ENCODE data around the gene ATP2A1.

Gene ATP2A1

GRCh38 chr16:28878083-28878926 lies at the start of gene ATP2A1:
TSS of gene ATP2A1 (plus strand) at chr16:28878488. CDS start at chr16:28878672, 184 bp downstream.
- Histone ChIP-seq H3K27ac (ENCODE audit: low read depth, low read length) (peak within 1 kb of the TSS; percentile 48; the same call in 1 of the 2 replicates), H3K4me1 (ENCODE audit: control insufficient read depth, insufficient read depth, low read length) (peaks cover 39% of the 10 kb centered on the region), H3K9me3 (ENCODE audit: control insufficient read depth, insufficient read depth, low read depth, low read length) (no peaks in the 10 kb centered on the region), H3K9ac (ENCODE audit: low read length) (peak within 1 kb of the TSS; percentile 85), H3K4me3 (ENCODE audit: low read depth, low read length) (peak within 1 kb of the TSS; percentile 86), H3K27me3 (ENCODE audit: control insufficient read depth, insufficient read depth, low read length) (peaks cover 10% of the 10 kb centered on the region), H3K36me3 (ENCODE audit: control insufficient read depth, insufficient read depth, low read length) (peaks cover 10% of the 10 kb centered on the region)

GRCh38 chr16:28829747-28830146 lies 48.5 kb upstream of the ATP2A1 start:
- no peak overlapping the region for H3K27ac ChIP-seq (ENCODE audit: low read depth, low read length)
- no peaks in the 10 kb centered on the region for H3K27me3 ChIP-seq (ENCODE audit: control insufficient read depth, insufficient read depth, low read length)
- peaks cover 100% of the 10 kb centered on the region for H3K36me3 ChIP-seq (ENCODE audit: control insufficient read depth, insufficient read depth, low read length)
- no peak overlapping the region for H3K4me3 ChIP-seq (ENCODE audit: low read depth, low read length)
- H3K4me1 ChIP-seq (ENCODE audit: control insufficient read depth, insufficient read depth, low read length), result no peaks in the 10 kb centered on the region
- H3K9me3 ChIP-seq (ENCODE audit: control insufficient read depth, insufficient read depth, low read depth, low read length), result no peaks in the 10 kb centered on the region
- H3K9ac ChIP-seq (ENCODE audit: low read length), result no peak overlapping the region

DNA sequence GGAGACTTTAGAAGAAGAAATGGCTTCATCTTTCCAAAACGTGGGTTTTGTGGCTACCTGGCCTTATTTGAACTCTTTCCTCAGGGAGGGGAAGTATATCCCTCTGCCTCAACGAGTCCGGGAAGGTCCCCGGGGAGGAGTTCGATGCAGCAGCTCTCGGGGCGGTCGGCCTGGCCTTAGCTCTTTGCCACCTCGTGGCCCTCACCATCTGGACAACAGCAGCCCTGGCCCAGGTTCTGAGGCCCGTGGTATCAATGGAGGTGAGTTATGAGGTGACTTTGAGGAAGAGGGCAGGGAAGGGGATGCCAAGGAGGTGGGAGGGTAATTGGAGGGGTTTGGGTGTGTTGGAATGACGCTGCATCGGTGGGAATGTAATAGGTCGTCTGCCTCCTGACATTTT lies 47.8 kb upstream of the ATP2A1 start:
- Histone ChIP-seq H3K27me3 (ENCODE audit: control insufficient read depth, insufficient read depth, low read length) (no peaks in the 10 kb centered on the region), H3K9ac (ENCODE audit: low read length) (no peak overlapping the region)

DNA sequence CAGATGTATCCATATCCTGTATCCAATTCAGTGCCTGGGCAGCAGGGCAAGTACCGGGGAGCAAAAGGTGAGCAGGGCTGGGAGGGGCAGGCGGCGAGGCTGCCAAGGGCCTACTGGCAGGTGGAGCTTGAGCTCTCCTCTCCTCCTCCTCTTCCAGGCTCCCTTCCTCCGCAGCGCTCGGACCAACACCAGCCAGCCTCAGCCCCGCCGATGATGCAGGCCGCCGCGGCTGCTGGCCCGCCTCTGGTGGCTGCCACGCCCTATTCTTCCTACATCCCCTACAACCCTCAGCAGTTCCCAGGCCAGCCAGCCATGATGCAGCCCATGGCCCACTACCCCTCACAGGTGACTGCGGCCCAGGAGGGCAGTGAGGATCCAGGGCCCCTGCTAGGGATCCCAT lies 43.9 kb upstream of the ATP2A1 start:
- H3K36me3 ChIP-seq (ENCODE audit: control insufficient read depth, insufficient read depth, low read length), result peaks cover 95% of the 10 kb centered on the region
- no peaks in the 10 kb centered on the region for H3K9me3 ChIP-seq (ENCODE audit: control insufficient read depth, insufficient read depth, low read depth, low read length)
- H3K27ac ChIP-seq (ENCODE audit: low read depth, low read length), result no peak overlapping the region

More for the DNA sequence above, 47.8 kb upstream of the ATP2A1 start:
- Histone ChIP-seq H3K27ac (ENCODE audit: low read depth, low read length) (no peak overlapping the region), H3K36me3 (ENCODE audit: control insufficient read depth, insufficient read depth, low read length) (peaks cover 100% of the 10 kb centered on the region), H3K9me3 (ENCODE audit: control insufficient read depth, insufficient read depth, low read depth, low read length) (no peaks in the 10 kb centered on the region), H3K4me1 (ENCODE audit: control insufficient read depth, insufficient read depth, low read length) (no peaks in the 10 kb centered on the region), H3K4me3 (ENCODE audit: low read depth, low read length) (no peak overlapping the region)

GRCh38 chr16:28834873-28835863 lies 43.1 kb upstream of the ATP2A1 start:
- H3K36me3 ChIP-seq (ENCODE audit: control insufficient read depth, insufficient read depth, low read length), result peaks cover 87% of the 10 kb centered on the region

More for the DNA sequence above, 43.9 kb upstream of the ATP2A1 start:
- no peaks in the 10 kb centered on the region for H3K4me1 ChIP-seq (ENCODE audit: control insufficient read depth, insufficient read depth, low read length)
- no peaks in the 10 kb centered on the region for H3K27me3 ChIP-seq (ENCODE audit: control insufficient read depth, insufficient read depth, low read length)
- H3K4me3 ChIP-seq (ENCODE audit: low read depth, low read length), result no peak overlapping the region
- H3K9ac ChIP-seq (ENCODE audit: low read length), result no peak overlapping the region

DNA sequence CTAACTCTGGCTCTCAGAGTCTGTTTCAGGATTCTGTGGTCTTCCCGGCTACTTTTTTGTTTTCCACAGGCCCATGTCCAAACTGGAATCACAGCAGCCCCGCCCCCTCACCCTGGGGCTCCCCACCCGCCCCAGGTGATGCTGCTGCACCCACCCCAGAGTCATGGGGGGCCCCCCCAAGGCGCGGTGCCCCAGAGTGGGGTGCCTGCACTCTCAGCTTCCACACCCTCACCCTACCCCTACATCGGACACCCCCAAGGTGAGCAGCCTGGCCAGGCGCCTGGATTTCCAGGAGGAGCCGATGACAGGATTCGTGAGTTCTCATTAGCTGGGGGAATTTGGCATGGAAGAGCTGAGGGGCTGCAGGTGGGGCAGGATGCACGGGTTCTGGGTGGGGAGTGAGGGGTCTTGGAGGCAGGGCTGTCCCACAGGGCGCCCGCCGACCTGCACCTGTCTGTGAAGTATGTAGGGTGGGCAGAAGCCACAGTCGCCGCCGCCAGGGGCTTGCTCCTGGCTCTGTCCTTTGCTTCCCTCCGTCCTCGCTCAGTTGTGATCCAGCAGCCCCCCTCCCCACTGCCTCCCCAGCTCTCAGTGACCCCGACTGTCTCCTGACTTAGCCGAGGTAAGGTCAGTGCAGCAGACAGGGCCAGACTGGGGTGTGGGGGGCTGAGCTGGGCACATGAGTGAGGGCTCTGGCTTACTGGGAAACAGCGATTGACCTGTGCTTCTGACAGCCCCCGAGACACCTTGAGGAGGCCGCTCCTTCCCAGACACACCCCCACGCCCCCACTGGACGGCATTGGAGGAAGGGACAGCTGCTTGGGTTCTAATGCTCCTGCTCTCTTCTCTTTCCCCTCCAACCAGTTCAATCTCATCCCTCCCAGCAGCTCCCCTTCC lies 42.2 kb upstream of the ATP2A1 start:
- Histone ChIP-seq H3K27ac (ENCODE audit: low read depth, low read length) (no peak overlapping the region), H3K9ac (ENCODE audit: low read length) (no peak overlapping the region), H3K9me3 (ENCODE audit: control insufficient read depth, insufficient read depth, low read depth, low read length) (no peaks in the 10 kb centered on the region), H3K36me3 (ENCODE audit: control insufficient read depth, insufficient read depth, low read length) (peaks cover 77% of the 10 kb centered on the region), H3K4me1 (ENCODE audit: control insufficient read depth, insufficient read depth, low read length) (no peaks in the 10 kb centered on the region), H3K27me3 (ENCODE audit: control insufficient read depth, insufficient read depth, low read length) (no peaks in the 10 kb centered on the region), H3K4me3 (ENCODE audit: low read depth, low read length) (no peak overlapping the region)

More at GRCh38 chr16:28834873-28835863, 43.1 kb upstream of the ATP2A1 start:
- Histone ChIP-seq H3K9me3 (ENCODE audit: control insufficient read depth, insufficient read depth, low read depth, low read length) (no peaks in the 10 kb centered on the region), H3K27me3 (ENCODE audit: control insufficient read depth, insufficient read depth, low read length) (no peaks in the 10 kb centered on the region), H3K4me3 (ENCODE audit: low read depth, low read length) (no peak overlapping the region), H3K27ac (ENCODE audit: low read depth, low read length) (no peak overlapping the region), H3K9ac (ENCODE audit: low read length) (no peak overlapping the region), H3K4me1 (ENCODE audit: control insufficient read depth, insufficient read depth, low read length) (no peaks in the 10 kb centered on the region)

- H3K27me3 ChIP-seq (ENCODE audit: control insufficient read depth, insufficient read depth, low read length), result no peaks in the 10 kb centered on the region
- no peaks in the 10 kb centered on the region for H3K4me1 ChIP-seq (ENCODE audit: control insufficient read depth, insufficient read depth, low read length)
- peaks cover 71% of the 10 kb centered on the region for H3K36me3 ChIP-seq (ENCODE audit: control insufficient read depth, insufficient read depth, low read length)
- H3K9ac ChIP-seq (ENCODE audit: low read length), result no peak overlapping the region
- H3K27ac ChIP-seq (ENCODE audit: low read depth, low read length), result no peak overlapping the region
- no peak overlapping the region for H3K4me3 ChIP-seq (ENCODE audit: low read depth, low read length)
- no peaks in the 10 kb centered on the region for H3K9me3 ChIP-seq (ENCODE audit: control insufficient read depth, insufficient read depth, low read depth, low read length)
Observed at GRCh38 chr16:28836761-28837064, 41.6 kb upstream of the ATP2A1 start.

GRCh38 chr16:28837672-28838557 lies 40.4 kb upstream of the ATP2A1 start:
- Histone ChIP-seq H3K36me3 (ENCODE audit: control insufficient read depth, insufficient read depth, low read length) (peaks cover 71% of the 10 kb centered on the region), H3K4me3 (ENCODE audit: low read depth, low read length) (no peak overlapping the region), H3K27ac (ENCODE audit: low read depth, low read length) (no peak overlapping the region), H3K27me3 (ENCODE audit: control insufficient read depth, insufficient read depth, low read length) (no peaks in the 10 kb centered on the region), H3K9me3 (ENCODE audit: control insufficient read depth, insufficient read depth, low read depth, low read length) (no peaks in the 10 kb centered on the region), H3K9ac (ENCODE audit: low read length) (no peak overlapping the region), H3K4me1 (ENCODE audit: control insufficient read depth, insufficient read depth, low read length) (no peaks in the 10 kb centered on the region)

DNA sequence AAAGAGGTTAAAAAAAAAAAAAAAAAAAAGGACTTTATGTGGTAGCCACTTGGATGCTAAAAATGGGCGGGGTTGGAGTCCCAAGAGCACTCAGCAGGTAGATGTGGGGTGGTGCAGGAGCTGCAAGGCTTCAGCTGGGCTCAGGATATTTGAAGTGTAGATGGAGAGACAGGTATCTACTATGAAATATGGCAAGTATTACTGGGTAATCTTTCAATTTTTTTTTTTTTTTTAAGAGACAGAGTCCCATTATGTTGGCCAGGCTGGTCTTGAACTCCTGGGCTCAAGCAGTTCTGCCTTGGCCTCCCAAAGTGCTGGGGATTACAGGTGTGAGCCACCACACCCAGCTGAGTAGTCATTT lies 39.8 kb upstream of the ATP2A1 start:
- Histone ChIP-seq H3K9ac (ENCODE audit: low read length) (no peak overlapping the region), H3K36me3 (ENCODE audit: control insufficient read depth, insufficient read depth, low read length) (peaks cover 71% of the 10 kb centered on the region), H3K4me3 (ENCODE audit: low read depth, low read length) (no peak overlapping the region)

More for the DNA sequence above, 39.8 kb upstream of the ATP2A1 start:
- Histone ChIP-seq H3K27me3 (ENCODE audit: control insufficient read depth, insufficient read depth, low read length) (no peaks in the 10 kb centered on the region), H3K27ac (ENCODE audit: low read depth, low read length) (no peak overlapping the region), H3K9me3 (ENCODE audit: control insufficient read depth, insufficient read depth, low read depth, low read length) (no peaks in the 10 kb centered on the region), H3K4me1 (ENCODE audit: control insufficient read depth, insufficient read depth, low read length) (no peaks in the 10 kb centered on the region)

All from HUES6 (cell line).